Renal cortex interstitium (tissue), 11 donors: ENCODE data around the gene CNDP2. TPM values are rescaled to one million over a fixed set of nuclear protein-coding genes. Genes with fewer than 3 reads are reported as not detected.

Experiments used
- DNase-seq, 11 donors: peaks; one replicate each; pipeline ENCODE4 v3.0.0-alpha.2; 2013; ENCODE audit warnings: low read depth in 9 of 11, low spot score in 4 of 11; ENCODE audit errors: extremely low read depth in 1 of 11
- polyA plus RNA-seq, 3 donors: library from polyadenylated mRNA; unstranded; fragments of 120-200 nt; gene quantifications; one replicate each; pipeline ENCODE4 v1.2.1, GENCODE V29; 2013; ENCODE audit not compliant: insufficient read length in 3 of 3

CNDP2 gene
- polyA plus RNA-seq, 3 donors = 275 to 363 (median 290) TPM

DNA sequence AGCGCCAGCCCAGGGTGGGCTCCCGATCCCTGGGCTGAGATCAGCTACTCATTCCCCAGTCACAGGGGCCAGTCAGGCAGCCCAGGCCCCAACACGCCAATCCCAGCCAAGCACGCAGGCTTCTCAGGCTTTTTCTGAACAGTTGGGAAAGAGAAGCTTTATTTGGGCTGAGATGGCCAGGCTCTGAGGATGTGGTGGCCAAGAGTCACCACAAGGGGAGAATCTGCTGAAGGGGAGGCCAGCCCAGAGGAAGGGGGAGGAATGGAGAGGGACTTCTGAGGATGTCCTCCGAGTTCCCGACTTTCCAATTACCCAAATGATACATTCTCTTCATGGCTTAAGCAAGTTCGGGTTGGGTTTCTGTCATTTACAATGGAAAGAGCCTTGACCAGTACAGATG is 36.3 kb upstream of the CNDP2 start:
- DNase-seq = no peak

DNA sequence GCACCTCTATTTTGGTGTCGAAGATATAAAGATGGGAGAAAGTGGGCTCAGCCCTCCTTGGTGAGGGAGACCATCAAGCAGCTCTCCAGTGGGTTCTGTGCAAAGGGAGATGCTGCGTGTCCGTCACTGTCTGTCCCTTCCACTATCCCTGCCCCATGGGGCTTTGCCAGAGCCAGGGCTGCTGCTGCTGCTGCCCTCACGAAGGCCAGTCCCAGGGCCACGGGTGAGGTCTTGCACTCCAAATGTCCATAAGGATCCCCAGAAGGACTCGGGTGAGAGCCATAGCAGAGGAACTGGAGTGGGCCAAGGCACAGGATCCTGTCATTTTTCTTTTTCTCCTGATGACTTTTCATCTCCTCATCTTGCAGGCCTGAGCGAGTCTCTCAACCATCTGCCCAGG is 35.3 kb upstream of the CNDP2 start:
- no peak for DNase-seq

DNA sequence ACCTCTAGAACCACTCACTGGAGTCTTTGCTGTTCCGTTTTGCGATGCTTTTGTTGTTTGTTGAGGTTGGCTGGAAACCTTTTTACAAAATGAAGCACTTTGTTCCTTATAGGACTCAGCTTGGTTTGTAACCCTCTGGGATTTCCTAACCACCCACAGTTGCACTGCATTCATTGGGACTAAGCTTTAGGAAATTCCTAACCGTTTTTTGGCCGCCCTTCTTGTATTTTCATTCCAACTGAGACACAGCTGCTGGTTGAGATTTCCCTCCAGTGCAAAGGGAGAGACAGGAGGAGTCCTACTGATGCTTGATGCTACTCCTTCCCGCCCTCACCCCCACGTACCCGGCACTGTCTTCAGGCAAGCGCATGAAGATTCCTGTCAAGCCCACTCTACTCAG is 32.9 kb upstream of the CNDP2 start:
- no peak for DNase-seq

DNA sequence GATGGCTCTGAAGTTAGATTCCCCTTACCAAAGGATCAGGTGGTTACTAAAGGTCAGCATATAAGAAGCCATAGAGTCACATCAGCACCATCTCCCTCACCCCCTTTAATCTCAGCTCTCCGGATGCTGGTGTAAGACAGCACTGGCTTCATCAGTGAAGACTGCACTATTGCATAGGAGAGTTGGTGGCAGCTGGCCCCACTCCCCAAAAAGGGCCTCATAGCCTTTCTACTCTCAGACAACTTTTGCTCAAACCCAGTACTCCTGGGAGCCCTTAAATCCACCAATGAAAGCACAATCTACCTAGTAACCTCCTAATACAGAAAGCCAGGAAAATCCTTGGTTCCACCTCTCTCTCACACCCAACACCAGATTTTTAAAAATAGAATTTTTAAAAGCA is 32.2 kb upstream of the CNDP2 start:
- DNase-seq = no peak

DNA sequence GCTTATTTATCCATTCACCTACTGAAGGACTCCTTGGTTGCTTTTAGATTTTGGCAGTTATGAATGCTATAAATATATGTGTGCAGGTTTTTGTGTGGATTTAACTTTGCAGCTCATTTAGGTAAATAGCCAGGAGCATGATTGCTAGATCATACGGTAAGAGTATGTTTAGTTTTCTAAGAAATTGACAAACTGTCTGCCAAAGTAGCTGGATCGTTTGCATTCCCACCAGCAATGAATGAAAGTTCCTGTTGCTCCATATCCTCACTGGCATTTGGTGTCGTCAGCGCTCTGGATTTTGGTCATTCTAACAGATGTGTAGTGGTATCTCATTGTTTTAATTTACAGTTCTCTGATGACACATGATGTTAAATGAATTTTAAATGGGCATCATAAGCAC is 30.4 kb upstream of the CNDP2 start:
- no peak for DNase-seq

DNA sequence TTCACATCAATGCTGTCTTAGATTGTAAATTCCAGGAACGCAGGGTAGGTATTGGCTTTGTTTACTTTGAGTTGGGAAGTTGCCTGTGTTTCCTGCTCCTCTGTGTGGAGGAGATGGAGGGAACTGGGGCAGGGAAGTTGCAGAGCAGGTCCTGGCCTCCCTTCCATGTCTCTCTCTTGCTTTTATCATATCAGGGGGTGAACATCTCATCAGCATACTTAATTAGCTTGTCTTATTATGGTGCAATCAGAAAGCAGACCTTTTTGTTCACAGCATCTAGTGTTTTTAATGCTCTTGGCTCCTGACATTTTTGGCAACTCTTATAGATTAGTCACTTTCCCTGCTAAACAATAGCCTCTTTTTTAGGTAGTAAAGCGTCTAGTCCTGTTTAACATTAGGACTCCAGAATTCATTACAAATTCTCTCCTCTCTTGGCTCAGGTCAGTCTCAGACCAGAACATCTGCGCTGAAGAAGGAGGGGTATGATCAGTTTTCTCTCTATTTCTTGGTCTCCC is 27.6 kb upstream of the CNDP2 start:
- DNase-seq = no peak

DNA sequence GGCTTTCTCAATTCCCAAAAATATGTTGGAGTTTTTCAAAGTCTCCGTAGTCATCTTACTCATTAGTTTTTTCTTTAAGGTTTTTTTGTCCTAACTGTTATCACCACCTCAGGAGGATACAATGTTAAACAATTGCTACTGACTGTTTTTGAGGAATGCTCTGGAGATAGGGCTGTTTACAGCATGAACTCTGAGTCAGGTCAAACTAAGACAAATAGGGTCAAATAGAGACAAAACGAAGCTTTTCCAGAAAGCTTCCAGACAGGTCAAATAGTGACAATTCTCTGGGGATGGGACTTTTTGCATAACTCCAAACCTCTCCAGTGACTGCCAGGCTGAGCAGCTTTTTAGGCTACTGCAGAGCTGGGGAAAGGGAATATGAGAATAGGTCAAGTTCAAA is 23.9 kb upstream of the CNDP2 start:
- DNase-seq = no peak

DNA sequence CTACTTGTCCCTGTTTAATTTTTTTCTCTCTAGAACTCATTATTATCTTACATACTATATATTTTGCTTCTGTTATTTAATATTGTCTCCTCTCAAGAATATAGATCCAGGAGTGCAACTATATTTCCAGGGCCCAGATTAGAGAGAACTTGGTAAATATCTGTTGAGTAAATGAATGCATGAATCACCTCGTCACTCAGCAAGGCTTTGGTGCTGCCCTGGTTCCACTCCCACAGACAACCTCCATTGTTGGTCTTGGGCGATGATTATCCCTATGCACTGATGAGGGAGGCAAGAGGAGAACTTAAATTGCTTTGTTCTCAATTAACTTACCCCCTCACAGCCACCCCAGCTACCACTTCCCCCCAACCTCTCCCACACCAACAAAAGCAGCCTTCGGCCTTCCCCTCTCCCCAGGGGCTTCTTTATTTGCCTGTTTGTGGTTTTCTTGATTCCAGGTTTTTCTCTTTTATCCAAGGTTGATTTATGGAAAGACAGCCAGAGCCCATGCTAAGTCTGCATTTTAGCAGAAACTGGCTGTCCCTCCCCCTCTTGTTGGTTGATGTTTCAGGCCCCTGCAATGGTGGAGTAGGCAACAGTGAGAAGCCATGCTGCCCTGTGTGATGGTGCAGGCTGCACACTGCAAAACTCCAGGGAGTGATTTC is 22.1 kb upstream of the CNDP2 start:
- no peak for DNase-seq

DNA sequence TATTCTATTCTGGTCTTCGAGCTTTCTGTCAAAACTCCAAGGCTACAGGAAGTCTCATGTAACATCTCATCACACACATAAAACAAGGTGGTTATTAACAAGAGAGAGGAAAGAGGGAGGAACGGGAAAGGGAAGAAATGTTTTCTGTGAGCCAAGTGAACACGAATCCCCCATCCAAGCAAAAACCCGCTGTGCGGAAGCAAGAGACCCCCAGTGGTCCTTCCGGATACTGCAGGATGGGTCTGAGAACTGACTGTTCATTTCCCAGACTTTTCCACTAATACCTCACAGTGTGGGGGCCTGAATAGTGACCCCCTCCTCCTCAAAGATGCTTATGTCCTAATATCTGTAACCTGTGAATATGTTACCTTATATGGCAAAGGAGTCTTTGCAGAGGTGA is 20.0 kb upstream of the CNDP2 start:
- no peak for DNase-seq

DNA sequence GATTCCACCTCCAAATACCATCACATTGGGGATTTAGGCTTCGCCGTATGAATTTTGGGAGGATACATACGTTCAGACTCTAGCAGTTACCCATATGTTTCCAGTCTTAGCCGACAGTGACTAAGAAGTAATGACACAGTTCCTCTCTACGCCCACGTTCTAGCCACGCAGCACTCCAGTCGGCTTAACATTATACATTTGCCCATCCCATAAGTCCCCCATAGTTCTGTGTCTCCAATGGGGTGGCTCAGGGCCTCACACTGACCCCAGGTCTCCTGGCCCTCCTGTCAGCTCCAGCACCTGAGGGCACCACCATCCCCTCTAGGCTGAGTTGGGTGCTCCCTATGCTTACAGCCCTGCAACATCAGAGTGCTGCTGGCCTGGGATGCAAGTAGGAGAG is 18.4 kb upstream of the CNDP2 start:
- DNase-seq = no peak

DNA sequence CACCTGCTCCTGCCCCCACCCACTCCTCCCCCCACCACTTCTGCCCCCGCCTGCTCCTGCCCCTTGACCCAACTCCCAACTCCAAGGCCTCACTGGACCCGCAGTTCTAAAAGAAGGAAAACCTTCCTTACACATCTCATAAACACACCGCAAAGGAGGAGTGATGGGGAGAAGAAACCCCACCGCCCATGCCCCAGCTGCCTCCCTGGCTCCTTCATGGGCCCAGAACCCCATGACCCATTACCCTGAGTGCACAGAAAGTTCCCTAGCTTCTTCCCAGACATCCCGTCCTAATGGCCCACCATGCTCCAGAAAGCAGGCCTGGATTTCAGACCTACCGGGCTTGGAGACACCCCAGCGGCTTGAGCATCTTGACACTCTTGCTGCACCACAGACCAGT is 17.8 kb upstream of the CNDP2 start:
- DNase-seq = no peak

DNA sequence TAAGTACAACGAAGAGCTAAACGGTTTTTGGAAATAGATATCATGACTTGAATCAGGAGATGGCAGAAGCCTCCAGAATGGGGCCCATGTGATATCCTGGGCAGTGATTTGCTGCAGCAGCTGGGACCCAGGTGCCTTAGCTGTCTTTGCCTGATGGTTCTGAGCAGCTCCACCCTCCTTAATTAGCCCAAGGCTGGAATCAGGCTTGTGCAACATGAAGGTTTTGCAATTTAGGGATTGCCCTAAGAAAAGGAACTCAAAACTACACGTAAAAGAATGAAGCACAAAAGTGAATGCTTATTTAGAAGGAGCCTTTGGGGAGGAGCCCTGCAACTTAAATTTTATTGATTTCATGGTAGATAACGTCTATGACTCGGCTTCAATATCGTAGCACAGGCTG is 17.3 kb upstream of the CNDP2 start:
- no peak for DNase-seq

DNA sequence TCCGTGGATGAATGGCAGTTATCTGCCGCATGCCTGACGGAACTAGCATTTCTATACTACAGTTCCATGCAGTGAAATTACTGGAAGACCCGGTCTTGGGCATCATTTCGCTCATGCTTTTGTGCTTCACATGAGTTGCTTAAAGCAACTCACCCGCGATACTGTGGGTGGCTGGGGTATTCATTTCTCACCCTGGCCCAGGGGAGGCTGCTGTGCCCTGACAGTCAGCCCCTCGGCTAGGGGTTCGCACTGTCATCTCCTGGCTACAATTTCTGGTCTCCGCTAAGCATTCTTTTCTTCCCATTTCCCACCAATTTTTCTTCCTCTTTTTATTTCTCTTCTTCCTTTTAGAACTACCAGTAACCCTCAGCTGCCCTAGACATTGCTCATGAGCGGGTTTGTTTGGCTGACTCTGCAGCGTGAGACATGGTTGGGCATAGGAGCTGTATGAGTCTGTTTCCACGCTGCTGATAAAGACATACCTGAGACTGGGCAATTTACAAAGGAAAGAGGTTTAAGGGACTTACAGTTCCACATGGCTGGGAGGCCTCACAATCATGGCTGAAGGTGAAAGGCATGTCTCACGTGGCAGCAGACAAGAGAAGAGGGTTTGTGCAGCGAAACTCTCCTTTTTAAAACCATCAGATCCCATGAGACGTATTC is 16.5 kb upstream of the CNDP2 start:
- DNase-seq = no peak

DNA sequence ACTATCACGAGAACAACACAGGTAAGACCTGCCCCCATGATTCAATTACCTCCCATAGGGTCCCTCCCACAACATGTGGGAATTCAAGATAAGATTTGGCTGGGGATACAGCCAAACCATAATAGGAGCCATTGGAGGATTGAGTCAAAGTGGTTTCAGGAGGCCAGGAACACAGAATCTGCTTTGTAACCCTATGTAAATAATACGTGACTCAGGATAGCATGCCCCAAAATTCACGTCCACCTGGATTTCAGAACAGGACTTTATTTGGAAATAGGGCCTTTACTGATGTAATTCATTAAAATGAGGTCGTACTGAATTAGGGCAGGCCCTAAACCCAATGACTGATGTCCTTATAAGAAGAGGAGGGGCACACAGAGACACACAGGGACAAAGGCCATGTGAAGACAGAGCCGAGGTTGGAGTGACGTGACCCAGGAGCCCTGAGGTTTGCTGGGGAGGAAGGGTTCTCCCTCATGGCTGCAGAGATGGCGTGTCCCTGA is 16.0 kb upstream of the CNDP2 start:
- DNase-seq = no peak

DNA sequence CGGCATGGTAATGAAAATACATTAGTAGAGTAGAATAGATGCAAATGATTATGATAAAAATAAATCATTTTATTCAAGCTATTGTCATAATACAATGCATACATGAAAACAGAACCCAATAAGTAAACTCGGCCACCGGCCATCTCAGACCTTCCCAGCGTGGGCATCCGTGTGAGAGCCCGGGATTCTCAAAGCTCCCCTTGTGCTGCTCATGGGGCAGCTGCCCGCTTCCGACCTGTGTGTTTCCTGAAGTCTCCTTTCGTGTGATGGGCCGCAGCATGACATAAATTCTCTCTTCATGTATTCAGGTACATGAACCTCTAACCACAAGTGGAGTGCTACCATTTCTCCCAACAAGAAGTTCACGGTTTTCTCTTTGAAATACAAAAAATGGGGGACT is 13.5 kb upstream of the CNDP2 start:
- no peak for DNase-seq

DNA sequence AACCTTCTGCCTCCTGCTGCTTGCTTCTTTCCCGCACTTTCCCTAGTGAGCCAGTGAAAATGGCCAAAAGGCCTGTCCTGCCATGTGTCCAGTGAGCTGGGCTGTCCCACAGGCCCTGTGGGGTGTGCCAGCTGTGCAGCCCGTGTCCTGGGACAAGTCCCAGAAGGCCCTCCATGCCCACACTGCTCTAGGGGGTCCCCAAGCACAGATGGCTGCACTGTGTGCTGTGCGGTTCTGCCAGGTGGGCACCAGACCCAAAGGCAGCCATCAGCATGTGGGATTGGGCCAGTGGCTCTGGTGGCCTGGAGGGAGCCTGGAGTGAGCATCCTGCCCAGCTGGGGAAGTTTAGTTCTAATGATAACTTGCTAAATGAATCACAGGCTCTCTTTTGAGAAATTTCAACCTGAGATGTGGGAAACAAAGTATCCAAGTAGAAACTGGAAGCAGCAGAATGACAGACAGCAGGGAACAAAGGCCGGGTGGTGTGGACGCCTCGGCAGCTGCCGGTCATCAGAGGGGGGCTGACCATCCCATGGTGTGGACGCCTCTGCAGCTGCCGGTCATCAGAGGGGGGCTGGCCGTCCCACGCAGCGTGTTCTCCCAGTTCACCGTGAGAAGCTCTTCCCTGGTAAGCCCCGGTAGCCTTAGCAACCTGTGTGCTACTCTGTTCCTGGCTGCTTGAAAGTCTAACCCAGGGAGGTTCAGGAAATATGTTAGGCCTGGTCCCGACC is 9.9 kb upstream of the CNDP2 start:
- no peak for DNase-seq

DNA sequence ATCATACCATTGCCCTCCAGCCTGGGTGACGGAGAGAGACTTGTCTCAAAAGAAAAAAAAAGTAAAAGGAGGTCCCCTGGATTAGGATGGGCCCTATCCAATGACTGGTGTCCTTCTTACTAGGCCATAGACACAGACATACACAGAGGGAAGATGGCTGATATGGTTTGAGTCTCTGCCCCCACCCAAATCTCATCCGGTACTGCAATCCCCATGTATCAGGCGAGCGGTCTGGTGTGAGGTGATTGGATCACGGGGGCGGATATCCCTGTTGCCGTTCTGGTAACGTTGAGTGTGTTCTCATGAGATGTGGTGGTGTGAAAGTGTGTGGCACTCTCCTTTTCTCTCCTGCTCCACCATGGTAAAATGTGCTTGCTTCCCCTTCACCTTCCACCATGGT is 7.8 kb upstream of the CNDP2 start:
- DNase-seq = no peak

DNA sequence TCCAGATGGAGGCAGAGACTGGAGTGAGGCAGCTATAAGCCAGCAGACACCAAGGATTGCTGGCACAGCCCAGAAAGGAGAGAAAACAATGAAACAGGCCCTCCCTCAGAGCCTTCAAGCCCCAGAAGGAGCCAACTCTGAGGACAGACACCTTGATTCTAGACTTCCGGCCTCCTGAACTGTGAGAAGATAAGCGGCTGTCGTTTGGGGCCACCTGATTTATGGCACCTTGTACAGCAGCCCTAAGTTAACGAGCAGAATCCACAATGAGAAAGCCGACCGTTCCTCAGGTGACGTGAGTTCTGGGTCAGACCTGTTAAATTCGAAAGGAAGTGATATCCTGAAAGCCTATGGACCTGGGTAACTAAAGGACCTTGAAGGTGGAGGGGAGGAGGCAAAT is 7.3 kb upstream of the CNDP2 start:
- DNase-seq = no peak

DNA sequence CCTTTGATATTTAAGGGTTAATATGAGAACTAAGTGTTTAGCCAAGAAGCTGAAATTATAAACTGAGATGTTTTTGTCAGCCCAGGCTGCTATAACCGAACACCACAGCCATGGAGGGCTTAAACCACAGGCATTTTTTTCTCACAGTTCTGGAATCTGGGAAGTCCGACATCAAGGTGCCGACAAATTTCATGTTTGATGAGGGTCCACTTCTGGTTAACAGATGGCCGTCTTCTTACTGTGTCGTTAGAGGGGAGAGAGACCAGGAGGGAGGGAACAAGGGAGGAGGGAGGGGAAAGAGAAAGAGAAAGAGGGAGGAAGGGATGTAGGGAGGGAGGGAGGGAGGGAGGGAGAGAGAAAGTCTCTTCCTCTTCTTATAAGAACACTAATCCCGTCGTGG is 6.5 kb upstream of the CNDP2 start:
- DNase-seq = peak in 2 of 11 donors; percentile 40 to 58

DNA sequence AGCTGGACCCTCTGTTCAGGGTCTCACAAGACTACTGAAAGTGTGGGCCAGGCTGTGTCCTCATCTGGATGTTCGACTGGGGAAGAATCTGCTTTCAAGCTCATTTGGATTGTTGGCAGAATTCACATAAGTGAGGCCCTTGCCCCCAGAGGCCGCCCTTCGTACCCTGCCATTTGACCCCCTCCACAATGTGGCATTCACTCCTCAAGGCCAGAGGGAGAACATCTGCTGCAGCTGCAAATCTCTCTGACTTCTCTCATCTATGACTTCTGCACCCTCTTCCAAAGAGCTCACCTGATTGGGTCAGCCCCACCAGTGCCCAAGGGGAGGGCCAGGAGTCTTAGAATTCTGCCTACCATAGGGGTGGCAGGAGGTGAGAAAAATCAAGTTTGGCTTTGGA is 3.9 kb upstream of the CNDP2 start:
- no peak for DNase-seq
